ENCODE data around the gene BSCL2.
"Not testable (repeated sequence)": the region's sequence is repeated elsewhere in the genome, so short reads cannot be mapped to it uniquely, and the experiment has no call there.

The BSCL2 gene

GRCh38 chr11:62707277-62707861 is at the start of gene BSCL2, which contains the start of gene GNG3:
BSCL2 (minus strand) TSS chr11:62707424; CDS start chr11:62707195, 229 bp downstream.
GNG3 (plus strand) TSS chr11:62707676; CDS start chr11:62708296, 620 bp downstream.
- Histone ChIP-seq H3K4me3 (peak within 1 kb of the TSS; percentile 62 to 85 (median 66)), H3K27ac (peak within 1 kb of the TSS; percentile 33 to 99 (median 96))

GRCh38 chr11:62755086-62755615 is 47.9 kb upstream of the BSCL2 start:
- no peak overlapping the region for H3K4me3 ChIP-seq
- H3K27ac ChIP-seq: no peak overlapping the region

DNA sequence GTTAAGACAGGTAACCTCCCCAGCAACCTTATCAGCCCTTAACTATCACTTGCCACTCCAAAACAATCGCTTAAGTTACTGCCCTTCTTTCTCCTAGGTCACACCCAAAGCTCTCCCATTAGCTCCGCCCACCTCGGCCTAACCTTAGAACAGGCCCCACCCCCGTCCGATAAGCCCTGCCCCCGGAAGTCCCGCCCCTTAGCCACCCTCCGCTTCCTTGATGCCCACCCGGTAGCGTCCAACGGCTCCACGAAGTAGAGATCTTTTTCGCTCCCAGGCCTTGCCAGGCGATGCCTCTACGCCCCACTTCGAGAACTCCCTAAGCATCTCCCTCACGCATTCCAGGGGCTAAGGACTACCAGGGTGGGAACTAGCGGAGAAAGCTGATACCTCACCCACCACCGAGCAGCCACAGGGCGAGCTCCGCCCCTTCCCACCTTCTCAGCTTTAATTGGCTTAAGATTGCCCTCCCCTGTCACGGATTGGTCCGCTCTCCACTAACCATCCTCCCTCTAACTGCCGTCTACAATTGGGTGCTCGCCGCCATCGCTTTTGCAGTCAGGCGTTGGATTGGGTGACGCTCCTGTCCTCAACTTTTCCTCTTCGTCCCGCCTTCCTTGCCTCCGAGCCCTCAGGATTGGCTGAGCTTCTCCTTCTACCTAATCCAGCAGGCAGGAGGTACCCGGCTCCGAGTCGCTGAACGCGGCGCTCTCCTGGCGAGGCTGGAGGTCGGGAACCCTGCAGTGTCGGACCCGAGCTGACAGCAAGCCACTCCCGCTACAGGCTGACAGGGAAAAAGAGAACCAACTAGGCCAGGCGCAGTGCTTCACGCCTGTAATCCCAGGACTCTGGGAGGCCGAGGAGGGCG is 46.7 kb upstream of the BSCL2 start, which contains the start of gene ZBTB3:
TSS of gene ZBTB3 (minus strand) at position 425 of the 868 bp plus-strand sequence. CDS start 496 bp downstream, outside the sequence.
- Histone ChIP-seq H3K4me3 (peak within 1 kb of the TSS; percentile 41 to 60 (median 53)), H3K27ac (peak within 1 kb of the TSS in 20 of 21 experiments; percentile 76 to 97 (median 90))

DNA sequence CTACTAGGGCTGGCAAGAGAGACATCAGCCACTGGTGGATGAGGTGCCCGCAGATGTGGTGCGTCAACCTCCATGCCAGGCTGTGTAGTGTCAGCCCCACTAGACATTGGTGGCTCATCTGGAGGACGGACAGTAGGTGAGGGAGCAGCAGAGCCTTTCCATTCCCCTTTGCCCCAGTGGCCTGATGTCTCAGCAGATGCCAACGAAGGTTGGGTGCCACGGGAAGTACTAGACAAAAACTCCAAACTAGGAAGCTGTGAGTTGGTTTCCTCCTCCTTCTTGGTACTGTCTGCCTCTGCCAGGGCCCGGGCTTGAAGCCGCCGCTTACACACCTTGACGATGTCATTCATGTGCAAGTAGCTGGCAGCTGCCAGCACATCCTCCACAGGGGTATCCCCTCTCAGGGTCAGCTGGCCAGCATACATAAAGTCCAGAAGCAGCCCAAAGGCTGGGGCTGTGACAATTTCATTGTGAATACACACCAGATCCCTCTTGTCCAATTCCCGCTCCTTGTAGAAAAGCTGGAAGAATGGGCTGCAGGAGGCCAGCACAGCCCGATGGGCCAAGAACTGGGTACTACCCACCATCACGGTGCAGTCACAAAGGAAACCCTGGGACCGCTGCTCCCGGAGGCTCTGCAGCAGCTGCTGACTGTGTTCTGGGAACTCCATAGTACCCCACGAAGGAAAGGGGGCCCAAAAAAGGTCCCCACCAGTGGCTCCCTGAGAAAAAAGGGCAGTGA is 45.9 kb upstream of the BSCL2 start:
- Histone ChIP-seq H3K4me3 (peak overlapping the region; percentile 41 to 60 (median 53)), H3K27ac (peak overlapping the region in 20 of 21 experiments; percentile 27 to 97 (median 88))

DNA sequence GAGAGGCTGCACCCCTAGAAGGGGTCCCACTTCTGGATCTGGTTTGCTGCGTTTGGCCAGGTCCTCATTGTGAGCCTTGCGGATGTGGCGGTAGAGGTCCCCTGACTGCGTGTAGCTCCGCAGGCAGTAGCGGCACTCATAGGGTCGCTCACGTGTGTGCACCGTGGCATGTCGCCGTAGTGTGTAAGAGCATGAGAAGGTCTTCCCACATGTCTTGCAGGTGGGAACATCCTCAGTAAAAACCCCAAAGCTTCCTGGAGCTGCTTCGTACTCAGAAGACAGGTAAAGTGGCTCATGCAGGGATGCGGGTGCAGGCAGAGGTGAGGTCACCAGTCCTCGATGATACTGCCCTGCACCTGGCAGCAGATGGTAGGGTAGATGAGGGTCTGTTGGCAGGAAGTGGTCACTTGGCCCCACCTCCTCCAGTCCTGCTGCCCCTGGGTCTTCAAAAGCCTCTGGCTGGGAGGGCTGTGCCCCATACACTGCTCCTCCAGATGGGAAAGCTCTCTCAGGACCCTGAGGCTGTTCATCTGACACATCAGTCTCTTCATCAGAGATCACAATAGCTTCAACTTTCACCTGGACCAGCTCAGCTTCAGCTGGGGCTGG is 45.1 kb upstream of the BSCL2 start:
- Histone ChIP-seq H3K4me3 (no peak overlapping the region), H3K27ac (peak overlapping the region in 5 of 21 experiments; percentile 88 to 97 (median 92))

GRCh38 chr11:62749931-62750330 is 42.7 kb upstream of the BSCL2 start:
- H3K27ac ChIP-seq: peak overlapping the region in 3 of 21 experiments; percentile 15 to 24 (median 22)
- H3K4me3 ChIP-seq: not testable (repeated sequence)

DNA sequence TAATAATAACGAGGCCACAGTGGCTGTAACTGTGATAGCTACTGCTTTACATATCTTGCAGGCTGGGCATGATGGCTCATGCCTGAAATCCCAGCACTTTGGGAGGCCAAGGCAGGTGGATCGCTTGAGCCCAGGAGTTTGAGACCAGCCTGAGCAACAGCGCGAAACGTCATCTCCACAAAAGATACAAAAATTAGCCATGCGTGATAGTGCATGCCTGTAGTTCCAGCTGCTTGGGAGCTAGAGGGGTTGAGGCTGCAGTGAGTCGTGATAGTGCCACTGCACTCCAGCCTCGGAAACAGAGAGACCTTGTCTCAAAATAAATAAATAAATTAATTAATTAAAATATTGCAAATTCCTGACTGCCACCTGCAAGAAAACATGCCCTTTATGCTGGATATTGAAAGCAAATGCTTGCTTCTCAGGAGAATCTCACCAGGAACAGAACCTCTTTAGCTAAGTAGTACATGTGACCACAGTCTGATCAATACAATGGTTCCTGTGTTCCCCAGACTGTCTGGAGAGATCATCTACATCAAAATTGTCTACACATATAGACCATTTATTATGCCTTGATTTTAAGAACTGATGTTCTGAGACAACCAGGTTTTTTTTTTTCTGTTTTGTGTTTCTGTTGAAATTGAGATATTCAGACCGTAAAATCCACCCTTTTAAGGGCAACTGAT is 40.4 kb upstream of the BSCL2 start:
- H3K27ac ChIP-seq: no peak overlapping the region

GRCh38 chr11:62737196-62737595 is 30.0 kb upstream of the BSCL2 start:
- Histone ChIP-seq H3K4me3 (no peak overlapping the region), H3K27ac (no peak overlapping the region)

More for the DNA sequence above, 40.4 kb upstream of the BSCL2 start:
- H3K4me3 ChIP-seq: no peak overlapping the region

DNA sequence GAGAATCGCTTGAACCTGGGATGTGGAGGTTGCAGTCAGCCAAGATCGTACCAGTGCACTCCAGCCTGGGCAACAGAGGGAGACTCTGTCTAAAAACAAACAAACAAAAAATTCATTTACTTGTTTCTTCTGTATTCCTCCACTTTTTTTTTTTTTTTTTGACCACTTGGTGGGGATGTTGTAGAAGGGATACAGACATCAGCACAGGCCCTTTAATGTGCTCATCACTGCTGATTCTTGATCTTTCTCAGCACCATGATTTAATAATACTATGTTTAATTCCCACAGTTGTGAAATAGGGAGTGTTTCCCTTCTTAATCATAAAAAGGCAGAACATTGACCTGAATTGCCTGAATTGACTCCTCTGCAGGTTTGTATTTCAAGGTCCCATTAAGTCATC is 25.6 kb upstream of the BSCL2 start:
- Histone ChIP-seq H3K4me3 (no peak overlapping the region), H3K27ac (no peak overlapping the region)

DNA sequence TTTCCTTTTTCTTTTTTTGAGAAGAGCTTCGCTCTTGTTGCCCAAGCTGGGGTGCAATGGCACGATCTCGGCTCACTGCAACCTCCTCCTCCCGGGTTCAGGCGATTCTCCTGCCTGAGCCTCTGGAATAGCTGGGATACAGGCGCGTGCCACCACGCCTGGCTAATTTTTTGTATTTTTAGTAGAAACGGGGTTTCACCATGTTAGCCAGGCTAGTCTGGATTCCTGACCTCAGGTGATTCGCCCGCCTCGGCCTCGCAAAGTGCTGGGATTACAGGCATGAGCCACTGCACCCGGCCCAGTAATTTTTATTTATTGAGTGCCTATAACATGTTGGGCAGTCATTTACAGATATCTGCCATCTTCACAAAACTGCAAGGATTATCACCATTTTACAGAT is 22.9 kb upstream of the BSCL2 start:
- peak overlapping the region in 6 of 7 experiments; percentile 68 to 97 (median 90) for H3K4me3 ChIP-seq
- peak overlapping the region in 14 of 21 experiments; percentile 19 to 99 (median 94) for H3K27ac ChIP-seq

DNA sequence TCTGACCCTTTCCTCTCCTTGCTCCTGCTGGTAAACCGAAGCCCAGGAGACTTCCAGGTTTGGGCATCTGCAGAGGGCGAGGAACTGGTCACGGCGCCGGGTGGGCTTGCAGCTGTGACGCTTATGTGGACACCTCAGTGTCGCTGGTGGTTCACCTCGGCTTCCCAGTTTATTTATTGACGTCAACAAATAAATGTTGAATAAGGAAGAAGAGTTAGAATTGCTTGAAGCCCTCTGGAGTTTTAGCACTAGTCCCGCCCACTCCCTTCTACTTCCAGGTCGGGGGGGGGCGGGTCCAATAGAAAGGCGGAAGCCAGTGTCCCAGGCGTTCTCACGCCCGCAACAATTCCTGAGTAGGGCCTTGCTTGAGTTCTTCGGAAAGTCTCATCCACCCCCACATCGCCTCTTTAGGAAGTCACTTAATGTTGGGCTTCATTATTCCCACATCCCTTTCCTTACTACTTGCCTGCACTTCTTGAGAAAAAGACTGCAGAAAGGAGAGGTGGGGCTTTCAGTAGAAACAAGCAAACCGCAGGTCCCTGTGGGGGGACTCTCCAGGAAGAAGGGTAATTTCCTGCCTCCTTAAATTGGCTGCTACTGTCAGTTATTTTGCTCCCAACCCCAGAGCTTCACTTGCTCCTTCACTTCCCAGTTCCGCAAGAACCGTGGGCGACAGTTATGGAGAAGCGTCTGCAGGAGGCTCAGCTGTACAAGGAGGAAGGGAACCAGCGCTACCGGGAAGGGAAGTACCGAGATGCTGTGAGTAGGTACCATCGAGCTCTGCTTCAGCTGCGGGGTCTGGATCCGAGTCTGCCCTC is 21.2 kb upstream of the BSCL2 start, which contains the start of gene TTC9C:
TSS of gene TTC9C (plus strand) at position 316 of the 818 bp plus-strand sequence. CDS start at position 679, 363 bp downstream.
- peak within 1 kb of the TSS; percentile 68 to 97 (median 90) for H3K4me3 ChIP-seq
- H3K27ac ChIP-seq: peak within 1 kb of the TSS; percentile 68 to 99 (median 94)

DNA sequence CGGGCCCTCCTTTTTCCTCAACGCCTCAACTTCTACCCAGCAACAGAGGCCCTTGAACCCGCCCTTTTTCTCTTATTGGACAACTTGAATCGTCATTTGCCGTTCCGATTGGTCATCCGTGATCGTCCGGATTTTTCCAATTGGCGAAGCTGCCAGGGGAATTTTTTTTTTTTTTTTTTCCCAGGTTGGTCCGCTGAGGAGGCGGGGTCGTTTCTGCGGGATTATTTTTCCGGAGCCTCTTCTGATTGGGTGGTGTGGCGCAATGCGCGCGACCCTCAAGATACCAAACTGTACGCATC is 20.6 kb upstream of the BSCL2 start:
- peak overlapping the region; percentile 68 to 99 (median 94) for H3K27ac ChIP-seq
- peak overlapping the region; percentile 68 to 97 (median 90) for H3K4me3 ChIP-seq

DNA sequence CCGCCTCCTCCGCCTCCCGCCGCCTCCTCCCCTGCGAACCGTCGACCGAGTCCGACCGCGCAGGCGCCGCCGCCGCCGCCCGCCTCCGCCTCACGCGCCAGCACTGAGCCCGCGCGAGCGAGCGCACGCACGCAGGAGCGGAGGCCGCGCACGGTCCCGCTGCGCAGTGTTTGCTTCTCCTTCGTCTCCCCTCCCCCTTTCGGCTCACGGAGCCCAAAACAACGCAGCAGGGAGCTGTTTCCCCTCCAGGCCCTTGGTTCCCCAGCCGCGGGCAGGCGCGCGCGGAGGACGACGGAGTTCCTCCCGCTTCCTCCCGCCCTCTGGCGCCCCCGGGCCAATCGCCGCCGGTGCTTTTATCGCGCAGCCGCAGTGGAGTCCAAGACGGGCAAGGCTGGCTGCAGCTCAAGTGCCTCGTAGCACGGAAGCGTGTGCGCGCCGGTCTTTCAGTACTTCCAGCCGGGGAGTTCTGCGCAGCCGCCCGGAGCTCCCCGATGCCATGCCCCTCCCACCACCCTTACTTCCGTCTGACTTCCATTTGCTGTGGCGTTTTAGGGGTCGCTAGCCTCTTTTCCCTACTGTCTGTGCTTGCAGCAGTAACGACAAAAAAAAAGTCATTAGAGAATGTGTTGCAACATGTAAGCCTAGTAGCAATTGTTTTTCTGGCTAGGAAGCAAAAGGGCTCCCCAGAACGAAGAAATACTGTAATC is 20.1 kb upstream of the BSCL2 start, which contains the start of gene HNRNPUL2:
TSS of gene HNRNPUL2 (minus strand) at position 293 of the 707 bp plus-strand sequence. CDS start 301 bp downstream, outside the sequence.
- Histone ChIP-seq H3K27ac (peak within 1 kb of the TSS; percentile 86 to 99 (median 94)), H3K4me3 (peak within 1 kb of the TSS; percentile 68 to 97 (median 90))

DNA sequence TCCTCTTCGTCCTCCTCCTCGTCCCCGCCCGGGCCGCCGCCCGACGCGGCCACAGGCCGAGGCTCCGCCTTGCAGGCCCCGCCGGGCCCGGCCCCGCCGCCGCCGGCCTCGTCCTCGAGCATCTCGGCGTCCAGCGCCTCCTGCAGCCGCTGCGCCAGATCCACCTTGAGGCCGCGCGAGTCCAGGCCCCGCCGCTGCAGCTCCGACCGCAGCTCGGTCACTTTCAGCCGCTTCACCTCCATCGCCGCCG is 19.6 kb upstream of the BSCL2 start:
- H3K4me3 ChIP-seq: peak overlapping the region; percentile 68 to 97 (median 90)
- peak overlapping the region; percentile 86 to 99 (median 94) for H3K27ac ChIP-seq

DNA sequence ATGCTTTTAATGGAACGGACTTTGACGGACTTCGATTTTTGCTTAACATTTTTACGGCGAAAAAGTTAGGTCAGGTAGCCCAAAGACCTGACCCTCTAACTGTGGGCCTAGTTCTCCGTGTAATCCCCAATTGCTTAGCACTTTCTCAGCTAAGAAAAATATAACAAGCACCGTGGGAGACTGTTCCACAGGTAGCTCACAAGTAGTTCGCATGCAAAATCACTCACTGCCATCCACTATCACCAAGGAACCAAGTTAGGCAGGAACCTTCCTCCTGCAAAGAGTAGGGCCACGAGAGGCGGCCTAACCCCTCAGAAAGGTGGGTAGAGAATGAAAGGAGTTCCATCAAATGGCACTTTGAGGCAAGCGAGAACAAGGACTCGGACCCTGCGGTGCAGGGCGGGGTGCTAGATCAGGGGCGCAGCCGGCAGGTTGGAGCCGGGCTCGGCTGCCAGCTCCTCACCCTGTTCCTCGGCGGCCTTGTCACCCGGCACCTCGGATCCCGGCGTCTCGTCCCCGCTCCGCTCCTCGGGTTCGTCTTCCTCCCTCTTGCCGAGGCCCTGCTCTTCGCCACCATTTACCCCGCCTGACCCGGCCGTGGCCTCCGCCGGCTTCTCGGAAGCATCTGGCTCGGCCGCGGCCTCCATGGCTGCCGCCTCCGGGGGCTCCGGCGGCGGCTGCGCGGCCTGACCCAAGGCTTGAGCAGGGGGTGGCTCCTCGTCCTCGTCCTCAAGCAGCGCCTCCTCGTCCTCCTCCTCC is 19.1 kb upstream of the BSCL2 start:
- H3K4me3 ChIP-seq: peak overlapping the region; percentile 68 to 97 (median 90)

DNA sequence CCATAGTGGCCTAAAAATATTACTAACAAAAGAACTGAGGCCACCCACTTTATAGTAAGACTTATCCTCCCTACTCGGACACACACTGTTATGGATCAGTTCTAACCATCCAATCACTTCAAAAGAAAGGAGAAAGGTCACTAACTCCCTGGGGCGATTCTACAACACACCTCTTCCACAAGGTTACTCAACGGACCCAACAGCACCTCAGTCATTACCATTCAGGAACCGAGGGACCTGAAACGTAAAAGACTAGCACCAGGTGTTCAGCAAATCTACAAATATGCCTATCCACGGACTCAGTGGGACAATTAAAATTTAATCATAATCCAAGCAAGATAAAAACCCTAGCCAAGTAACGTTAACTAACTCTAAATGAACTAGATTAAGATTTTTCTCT is 18.4 kb upstream of the BSCL2 start:
- Histone ChIP-seq H3K27ac (peak overlapping the region in 18 of 21 experiments; percentile 86 to 99 (median 94)), H3K4me3 (peak overlapping the region; percentile 68 to 97 (median 90))

More for the DNA sequence above, 19.1 kb upstream of the BSCL2 start:
- peak overlapping the region; percentile 86 to 99 (median 94) for H3K27ac ChIP-seq

Data from skin epidermis (tissue), 12 donors.